Stimulated activated CD4-positive, alpha-beta T cell treated with anti-CD3 and anti-CD28 coated beads, Interleukin-2, amount 100 ng/mL, for 48 hours (primary cell): ENCODE measurements around the gene RUFY3.
"Not testable (repeated sequence)": the region's sequence is repeated elsewhere in the genome, so short reads cannot be mapped to it uniquely, and the experiment has no call there.

ENCODE experiments used
- DNase-seq, 2 donors: peaks; one replicate each; pipeline ENCODE4 v3.0.0-alpha.2; 2020

The RUFY3 gene

GRCh38 chr4:70739496-70740337, 18.0 kb downstream of the RUFY3 start:
- DNase-seq, result no peak

DNA sequence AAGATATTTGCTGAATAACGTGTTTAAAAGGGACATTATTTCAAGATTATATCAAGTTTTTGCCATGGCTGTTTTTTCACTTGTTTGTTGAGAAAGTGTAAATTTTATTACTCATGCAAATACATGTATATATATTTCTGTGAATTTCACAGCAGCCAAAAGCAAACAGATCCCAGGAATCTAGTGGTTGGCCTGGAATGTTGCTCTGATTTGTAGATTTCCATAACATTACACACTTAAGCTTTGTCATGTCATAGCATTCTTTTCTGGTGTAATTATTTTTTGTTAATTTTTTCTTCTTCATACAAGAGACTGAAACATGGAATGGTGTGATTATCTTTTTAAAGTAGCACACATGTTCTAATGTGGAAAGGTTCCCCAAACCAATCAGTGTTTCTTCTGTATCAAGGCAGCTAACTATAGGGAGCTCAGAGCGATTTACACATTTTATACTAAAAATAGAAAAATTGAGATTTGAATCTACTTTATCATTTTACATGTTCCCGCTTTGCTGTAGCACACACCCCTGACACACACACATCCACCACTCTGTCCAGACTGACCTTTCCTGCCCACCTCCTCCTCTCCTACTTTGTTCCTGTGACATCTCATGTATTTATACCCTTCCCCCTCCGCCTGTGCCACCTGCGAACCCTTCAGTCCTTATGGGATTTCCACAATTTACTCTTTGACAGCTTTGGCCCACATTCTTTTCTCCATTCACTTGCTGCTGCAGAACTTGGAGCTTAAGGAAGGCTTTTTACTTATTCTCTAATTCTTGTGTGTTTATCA, 20.3 kb downstream of the RUFY3 start:
- no peak for DNase-seq

- DNase-seq, result no peak
Observed at GRCh38 chr4:70743731-70744130, 22.0 kb downstream of the RUFY3 start.

DNA sequence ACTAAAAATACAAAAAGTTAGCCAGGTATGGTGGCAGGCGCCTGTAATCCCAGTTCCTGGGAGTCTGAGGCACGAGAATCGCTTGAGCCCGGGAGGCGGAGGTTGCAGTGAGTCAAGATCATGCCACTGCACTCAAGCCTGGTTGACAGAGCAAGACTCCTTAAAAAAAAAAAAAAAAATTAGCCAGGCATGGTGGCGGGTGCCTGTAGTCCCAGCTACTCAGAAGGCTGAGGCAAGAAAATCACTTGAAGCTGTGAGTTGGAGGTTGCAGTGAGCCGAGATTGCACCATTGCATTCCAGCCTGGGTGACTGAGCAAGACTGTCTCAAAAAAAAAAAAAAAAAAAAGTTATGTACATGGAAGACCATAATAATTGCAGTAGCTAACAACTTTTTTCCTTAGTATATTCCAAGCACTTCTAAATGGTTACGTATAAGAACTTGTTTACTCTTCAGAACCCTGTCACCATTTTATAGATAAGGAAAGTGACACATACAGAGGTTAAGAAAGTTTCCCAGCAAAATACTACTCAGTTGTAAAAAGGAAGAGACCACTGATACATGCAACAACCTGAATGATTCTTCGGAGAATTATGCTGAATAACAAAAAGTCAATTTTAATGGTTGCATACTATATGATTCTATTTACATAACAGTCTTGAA, 24.5 kb downstream of the RUFY3 start:
- no peak for DNase-seq

GRCh38 chr4:70747874-70748273, 26.1 kb downstream of the RUFY3 start:
- no peak for DNase-seq

DNA sequence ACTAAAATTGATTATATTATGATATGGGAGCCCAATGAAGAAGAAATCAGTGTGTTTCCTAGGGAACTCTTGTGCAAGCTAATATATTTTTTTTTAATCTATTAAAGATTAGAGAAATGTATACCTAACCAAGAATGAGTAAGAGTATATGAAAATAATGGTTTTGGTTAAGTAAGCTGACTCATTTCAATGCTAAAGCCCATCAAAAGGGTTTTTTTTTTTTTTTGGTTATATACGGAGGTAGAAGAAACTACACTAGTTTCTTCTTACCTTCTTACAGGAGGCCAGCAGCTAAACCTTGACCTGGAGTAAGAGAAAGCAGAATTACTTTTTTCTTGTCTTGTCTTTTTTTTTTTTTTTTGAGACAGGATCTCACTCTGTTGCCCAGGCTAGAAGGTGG, 27.5 kb downstream of the RUFY3 start:
- no peak for DNase-seq

- DNase-seq, result no peak
Observed at GRCh38 chr4:70752236-70752635, 30.5 kb downstream of the RUFY3 start.

GRCh38 chr4:70753630-70754029, 31.9 kb downstream of the RUFY3 start:
- no peak for DNase-seq

DNA sequence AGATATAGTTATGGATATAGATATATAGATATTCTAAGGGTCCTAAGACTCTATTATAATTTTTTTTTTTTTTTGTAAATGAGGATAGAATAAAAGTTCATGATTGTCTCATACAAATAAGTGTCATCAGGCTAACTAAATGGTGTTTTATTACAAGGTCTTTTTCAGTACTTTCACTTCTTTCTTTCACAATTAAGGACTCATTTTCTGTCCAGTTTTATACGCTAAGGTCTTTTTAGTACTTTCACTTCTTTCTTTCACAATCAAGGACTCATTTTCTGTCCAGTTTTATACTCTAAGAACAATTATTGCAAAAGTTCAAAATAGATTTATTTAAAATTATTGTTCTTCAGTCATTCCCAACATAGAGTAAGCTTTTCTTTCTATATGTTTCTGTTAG, 32.7 kb downstream of the RUFY3 start:
- DNase-seq, result no peak

DNA sequence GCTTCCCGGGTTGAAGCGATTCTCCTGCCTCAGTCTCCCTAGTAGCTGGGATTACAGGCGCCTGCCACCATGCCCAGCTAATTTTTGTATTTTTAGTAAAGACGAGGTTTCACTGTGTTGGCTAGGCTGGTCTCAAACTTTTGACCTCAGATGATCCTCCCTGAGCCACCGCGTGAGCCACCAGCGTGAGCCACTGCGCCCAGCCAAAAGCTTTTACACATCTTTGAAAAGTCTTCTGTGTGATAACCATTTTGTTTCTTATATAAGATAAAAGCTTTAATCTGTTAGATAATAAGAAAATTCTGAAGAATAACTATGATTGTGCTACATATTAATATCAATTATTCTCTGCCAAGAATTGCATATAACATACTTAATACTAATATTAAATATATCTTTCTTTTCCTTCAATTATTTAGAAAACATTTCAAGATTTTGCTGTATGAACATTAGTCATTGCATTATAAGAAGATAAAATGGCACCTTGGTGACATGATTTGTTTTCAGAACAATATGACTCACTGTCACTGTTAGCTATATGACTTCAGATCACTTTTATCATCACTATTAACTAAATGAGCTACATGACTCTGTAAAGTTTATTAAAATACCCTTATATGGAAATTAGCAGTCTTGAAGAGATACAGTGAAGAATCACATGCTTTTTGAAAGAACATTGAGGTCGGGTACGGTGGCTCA, 33.4 kb downstream of the RUFY3 start:
- no peak for DNase-seq

DNA sequence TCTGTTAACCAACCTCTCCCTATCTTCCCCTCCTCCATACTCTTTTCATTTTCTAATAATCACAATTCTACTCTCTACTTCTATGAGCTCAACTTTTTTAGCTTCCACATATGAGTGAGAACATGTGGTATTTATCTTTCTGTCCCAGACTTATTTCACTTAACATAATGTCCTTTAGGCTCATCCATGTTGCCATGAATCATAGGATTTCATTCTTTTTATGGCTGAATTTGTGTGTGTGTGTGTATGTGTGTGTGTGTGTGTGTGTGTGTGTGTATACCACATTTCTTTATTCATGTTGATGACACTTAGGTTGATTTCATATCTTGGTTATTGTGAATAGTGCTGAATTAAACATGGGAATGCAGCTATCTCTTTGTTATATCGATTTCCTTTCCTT, 37.4 kb downstream of the RUFY3 start:
- DNase-seq, result no peak

DNA sequence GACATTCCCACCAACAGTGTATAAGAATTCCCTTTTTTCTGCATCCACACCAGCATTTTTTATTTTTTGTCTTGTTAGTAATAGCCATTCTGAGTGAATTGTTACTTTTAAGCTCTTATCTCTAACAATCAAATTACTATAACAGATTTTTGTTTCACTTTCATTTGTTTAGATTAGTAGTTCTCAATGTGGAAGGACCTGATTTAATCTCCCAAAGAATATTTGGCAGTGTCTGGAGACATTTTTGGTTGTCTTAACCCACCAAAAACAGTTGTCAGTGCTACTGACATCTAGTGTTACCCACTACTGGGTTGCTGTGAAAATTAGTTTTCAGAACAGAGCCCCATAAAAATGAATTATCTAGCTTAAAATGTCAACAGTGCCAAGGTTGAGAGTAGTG, 37.9 kb downstream of the RUFY3 start:
- no peak for DNase-seq

DNA sequence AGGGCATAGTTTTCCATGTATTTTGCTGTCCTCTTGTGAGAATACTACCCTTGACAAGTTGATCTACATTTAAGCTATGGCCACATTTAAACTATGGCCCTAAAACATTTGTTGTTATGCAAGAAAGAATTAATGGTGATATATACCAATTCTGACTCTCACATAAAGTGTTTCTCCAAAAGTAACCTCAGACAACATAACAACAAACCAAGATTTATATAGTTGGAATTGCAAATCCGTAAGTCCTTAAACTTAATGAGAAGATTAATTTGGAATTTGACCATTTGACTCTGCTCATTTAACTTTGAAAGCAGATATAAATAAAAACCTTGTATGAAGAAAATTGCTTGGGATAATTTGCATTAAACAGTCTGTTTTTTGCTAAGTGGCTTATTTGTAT, 38.9 kb downstream of the RUFY3 start:
- DNase-seq, result no peak

GRCh38 chr4:70761276-70761816, 39.6 kb downstream of the RUFY3 start:
- no peak for DNase-seq

GRCh38 chr4:70765368-70765767, 43.6 kb downstream of the RUFY3 start:
- no peak for DNase-seq

DNA sequence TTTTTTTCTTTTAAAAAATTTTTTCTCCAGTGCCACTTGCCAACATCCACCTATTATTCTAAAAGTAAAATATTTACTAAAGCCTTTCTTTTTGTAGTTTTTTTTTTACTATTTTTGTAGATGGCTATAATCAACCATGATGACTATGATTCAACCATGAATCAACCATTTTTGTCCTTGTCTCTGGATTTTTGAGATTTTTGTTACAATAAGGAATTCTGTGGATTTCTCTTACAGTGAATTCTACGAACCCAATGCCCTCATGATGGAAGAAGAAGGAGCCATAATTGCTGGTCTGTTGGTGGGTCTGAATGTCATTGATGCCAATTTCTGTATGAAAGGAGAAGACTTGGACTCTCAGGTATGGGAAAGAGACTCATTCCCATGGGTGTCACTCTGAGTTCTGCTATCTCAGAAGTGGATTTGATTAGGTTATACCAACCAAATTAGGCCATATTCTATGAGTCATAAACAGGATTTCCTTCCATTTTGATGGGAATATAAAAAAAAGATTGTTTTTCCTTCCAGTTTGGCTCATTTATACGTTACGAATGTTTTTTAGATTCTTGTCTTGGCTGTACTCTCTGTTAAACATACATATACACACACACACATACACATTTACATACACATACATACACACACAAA, 46.7 kb downstream of the RUFY3 start:
- no peak for DNase-seq

DNA sequence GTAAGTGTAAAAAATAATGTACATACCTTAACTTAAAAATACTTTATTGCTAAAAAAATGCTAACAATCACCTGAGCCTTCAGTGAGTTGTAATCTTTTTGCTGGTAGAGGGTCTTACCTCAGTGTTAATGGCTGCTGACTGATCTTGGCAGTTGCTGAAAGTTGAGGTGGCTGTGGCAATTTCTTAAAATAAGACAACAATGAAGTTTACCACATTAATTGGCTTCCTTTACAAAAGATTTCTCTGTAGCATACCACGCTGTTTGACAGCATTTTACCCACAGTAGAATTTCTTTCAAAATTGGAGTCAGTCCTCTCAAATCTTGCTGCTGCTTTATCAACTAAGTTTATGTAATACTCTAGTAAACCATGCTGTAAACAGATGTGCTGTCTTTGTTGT, 47.6 kb downstream of the RUFY3 start:
- DNase-seq, result not testable (repeated sequence)

DNA sequence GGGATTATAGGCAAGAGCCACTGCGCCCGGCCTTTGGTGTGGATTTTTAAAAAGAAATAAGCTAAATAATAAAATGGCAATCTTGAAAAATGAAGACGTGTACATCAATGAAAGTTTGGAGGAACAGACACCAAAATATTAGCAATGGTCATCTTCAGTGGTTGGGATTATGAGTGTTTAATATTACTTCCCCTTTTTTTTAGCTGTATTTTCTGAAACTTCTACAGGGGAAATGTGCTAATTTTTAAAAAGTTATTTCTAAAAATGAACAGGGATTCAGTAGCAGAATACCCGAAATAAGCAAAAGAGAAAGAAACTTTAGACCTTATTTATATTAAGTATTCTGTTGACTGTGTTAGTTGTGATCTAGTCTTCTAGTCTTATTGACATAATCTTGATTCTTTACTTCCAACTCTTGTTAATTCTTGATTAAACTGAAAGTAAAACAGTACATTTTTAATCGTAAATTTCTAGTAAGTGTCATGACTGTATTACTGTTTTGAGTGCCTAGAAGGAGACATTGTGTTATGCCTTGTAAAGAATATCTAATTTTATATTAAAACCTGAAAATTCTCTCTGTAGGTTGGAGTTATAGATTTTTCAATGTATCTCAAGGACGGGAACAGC, 51.3 kb downstream of the RUFY3 start:
- DNase-seq, result no peak

GRCh38 chr4:70778888-70779422, 57.2 kb downstream of the RUFY3 start:
- no peak for DNase-seq

- DNase-seq, result no peak
Observed at GRCh38 chr4:70783096-70783495, 61.3 kb downstream of the RUFY3 start.

DNA sequence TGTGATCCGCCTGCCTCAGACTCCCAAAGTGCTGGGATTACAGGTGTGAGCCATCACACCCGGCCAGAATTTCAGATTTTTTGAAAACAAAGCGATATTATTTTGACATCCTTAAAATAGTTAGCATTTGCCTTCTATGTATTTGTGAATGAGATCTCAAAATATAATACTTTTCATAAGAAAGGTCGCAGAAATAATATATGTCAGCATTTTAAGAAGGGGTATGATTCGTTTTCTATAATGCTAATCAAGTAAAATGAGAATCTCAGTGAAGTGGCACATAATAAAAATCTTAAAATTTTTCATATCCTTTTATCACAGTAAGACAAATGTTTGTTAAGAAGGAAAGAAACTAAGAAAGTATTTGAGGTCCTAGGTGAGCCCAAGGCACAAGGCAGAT, 65.7 kb downstream of the RUFY3 start:
- DNase-seq, result no peak

- DNase-seq, result no peak
Observed at GRCh38 chr4:70788733-70789132, 67.0 kb downstream of the RUFY3 start.
